ENCODE data around the gene LKAAEAR1.

LKAAEAR1 gene

DNA sequence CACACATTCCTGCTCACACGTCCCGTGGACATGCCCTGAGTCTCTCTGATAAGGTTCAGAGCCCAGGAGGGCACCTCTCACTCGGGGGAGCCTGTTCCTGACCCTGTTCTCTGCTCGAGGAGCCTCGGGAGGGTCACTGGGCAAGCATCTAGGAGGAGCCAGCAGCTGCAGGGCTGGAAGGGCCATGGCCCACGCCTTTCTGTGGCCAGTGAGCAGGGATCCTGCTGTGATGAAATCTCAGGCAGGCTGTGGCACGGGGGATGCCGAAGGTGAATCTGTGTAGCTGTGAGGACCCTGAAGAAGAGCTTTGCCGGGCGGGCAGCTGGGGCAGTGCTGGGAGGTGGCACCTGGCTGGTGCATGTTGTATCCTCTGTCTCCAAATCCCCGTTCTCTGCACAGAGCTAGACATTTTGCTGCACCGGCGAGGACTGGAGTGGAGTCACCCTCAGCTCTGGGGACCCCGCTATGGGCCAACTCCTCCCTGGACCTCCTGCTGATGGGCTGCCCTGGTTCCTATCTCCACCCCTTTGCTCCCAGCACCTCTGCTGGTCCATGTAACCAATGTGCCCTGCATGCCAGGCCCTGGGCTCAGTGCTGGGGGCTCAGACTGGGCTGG lies 30.3 kb upstream of the LKAAEAR1 start:
- no peak for ATAC-seq (ENCODE audit: insufficient read depth, low read depth)
- no peak for DNase-seq
- Histone ChIP-seq H3K4me2 (ENCODE audit: insufficient read depth, low read length) (no peak overlapping the region), H4K20me1 (ENCODE audit: insufficient read depth, low read length) (peaks cover 13% of the 10 kb centered on the region), H3K79me2 (ENCODE audit: insufficient read depth, low read length) (no peaks in the 10 kb centered on the region), H3K4me3 (ENCODE audit: low read depth in 1 of 2, low read length in 2 of 2) (no peak overlapping the region), H3K9me3 (ENCODE audit: insufficient read depth, low read length, severe bottlenecking) (no peaks in the 10 kb centered on the region), H3K4me1 (ENCODE audit: insufficient read depth, low read length) (0 out of 2 replicates have a peak, but pooled peaks cover 1% of the 10 kb centered on the region), H3K9ac (ENCODE audit: low read depth, low read length) (no peak overlapping the region), H3K36me3 (ENCODE audit: insufficient read depth, low read length) (no peaks in the 10 kb centered on the region), H2AFZ (ENCODE audit: low read depth, low read length) (no peak overlapping the region), H3K27me3 (ENCODE audit: insufficient read depth, low read length, poor library complexity) (peaks cover 4% of the 10 kb centered on the region), H3K27ac (ENCODE audit: low read length) (no peak overlapping the region)
- TF ChIP-seq, protein P1, sequence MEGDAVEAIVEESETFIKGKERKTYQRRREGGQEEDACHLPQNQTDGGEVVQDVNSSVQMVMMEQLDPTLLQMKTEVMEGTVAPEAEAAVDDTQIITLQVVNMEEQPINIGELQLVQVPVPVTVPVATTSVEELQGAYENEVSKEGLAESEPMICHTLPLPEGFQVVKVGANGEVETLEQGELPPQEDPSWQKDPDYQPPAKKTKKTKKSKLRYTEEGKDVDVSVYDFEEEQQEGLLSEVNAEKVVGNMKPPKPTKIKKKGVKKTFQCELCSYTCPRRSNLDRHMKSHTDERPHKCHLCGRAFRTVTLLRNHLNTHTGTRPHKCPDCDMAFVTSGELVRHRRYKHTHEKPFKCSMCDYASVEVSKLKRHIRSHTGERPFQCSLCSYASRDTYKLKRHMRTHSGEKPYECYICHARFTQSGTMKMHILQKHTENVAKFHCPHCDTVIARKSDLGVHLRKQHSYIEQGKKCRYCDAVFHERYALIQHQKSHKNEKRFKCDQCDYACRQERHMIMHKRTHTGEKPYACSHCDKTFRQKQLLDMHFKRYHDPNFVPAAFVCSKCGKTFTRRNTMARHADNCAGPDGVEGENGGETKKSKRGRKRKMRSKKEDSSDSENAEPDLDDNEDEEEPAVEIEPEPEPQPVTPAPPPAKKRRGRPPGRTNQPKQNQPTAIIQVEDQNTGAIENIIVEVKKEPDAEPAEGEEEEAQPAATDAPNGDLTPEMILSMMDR (IDR thresholded peaks at IDR 0.05; ENCODE audit: borderline replicate concordance, extremely low read depth, low read length, poor library complexity, severe bottlenecking): no peak
- no peak for TF ChIP-seq EZH2 (IDR thresholded peaks at IDR 0.05; ENCODE audit: borderline replicate concordance, low read depth, low read length, severe bottlenecking)

DNA sequence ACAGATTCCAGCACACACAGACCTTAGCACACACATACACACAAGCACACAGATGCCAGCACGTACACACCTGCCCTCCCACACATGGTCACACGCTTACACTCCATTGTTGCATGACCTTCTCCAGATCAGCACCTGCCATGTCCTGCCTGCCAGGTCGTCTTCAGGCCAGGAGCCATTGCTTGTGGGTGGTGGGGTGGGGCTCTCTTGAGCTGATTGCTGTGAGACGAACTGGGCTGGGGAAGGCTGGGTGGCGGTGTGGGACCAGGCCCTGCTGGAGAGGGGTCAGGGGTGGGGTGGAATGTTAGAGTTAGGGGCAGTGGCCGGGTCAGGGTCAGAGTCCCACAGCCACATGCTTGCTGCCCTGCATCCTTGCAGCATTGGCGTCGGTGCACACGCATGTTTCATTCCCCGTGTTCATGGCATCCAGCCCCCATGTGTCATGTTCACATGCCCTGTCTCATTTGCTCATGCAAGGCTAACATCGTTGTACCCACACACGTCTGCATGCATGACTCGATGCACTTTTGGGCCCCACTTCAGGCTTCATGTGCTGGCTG lies 29.7 kb upstream of the LKAAEAR1 start:
- no peak for DNase-seq
- TF ChIP-seq, protein P1 (IDR thresholded peaks at IDR 0.05; ENCODE audit: borderline replicate concordance, extremely low read depth, low read length, poor library complexity, severe bottlenecking): no peak
- TF ChIP-seq EZH2 (IDR thresholded peaks at IDR 0.05; ENCODE audit: borderline replicate concordance, low read depth, low read length, severe bottlenecking): no peak
- Histone ChIP-seq H2AFZ (ENCODE audit: low read depth, low read length) (no peak overlapping the region), H3K9me3 (ENCODE audit: insufficient read depth, low read length, severe bottlenecking) (no peaks in the 10 kb centered on the region), H3K27ac (ENCODE audit: low read length) (no peak overlapping the region), H3K9ac (ENCODE audit: low read depth, low read length) (no peak overlapping the region), H3K4me3 (ENCODE audit: low read depth in 1 of 2, low read length in 2 of 2) (no peak overlapping the region), H3K79me2 (ENCODE audit: insufficient read depth, low read length) (no peaks in the 10 kb centered on the region), H3K4me2 (ENCODE audit: insufficient read depth, low read length) (no peak overlapping the region), H3K36me3 (ENCODE audit: insufficient read depth, low read length) (no peaks in the 10 kb centered on the region), H3K4me1 (ENCODE audit: insufficient read depth, low read length) (no peaks in the 10 kb centered on the region), H3K27me3 (ENCODE audit: insufficient read depth, low read length, poor library complexity) (peaks cover 4% of the 10 kb centered on the region), H4K20me1 (ENCODE audit: insufficient read depth, low read length) (peaks cover 13% of the 10 kb centered on the region)
- no peak for ATAC-seq (ENCODE audit: insufficient read depth, low read depth)

DNA sequence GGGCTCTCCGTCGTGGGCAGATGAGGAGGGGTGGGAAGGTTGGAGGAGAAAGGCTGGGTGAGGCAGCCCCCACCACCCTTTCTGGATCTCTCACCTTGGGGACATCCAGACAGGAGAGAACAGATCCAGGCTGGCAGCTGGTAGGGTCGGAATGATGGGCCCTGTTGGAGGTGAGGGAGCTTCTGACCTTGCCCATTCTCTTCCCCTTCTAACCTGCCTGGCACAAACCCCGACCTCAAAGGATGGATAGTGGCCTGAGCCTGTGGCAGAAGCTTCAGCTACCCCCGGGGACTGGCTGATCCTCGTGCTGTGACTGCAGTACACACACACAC lies 29.2 kb upstream of the LKAAEAR1 start:
- ATAC-seq (ENCODE audit: insufficient read depth, low read depth) (no peak), DNase-seq (no peak)
- no peak overlapping the region for H3K4me2 ChIP-seq (ENCODE audit: insufficient read depth, low read length)
- peaks cover 13% of the 10 kb centered on the region for H4K20me1 ChIP-seq (ENCODE audit: insufficient read depth, low read length)
- H3K79me2 ChIP-seq (ENCODE audit: insufficient read depth, low read length): no peaks in the 10 kb centered on the region
- no peaks in the 10 kb centered on the region for H3K36me3 ChIP-seq (ENCODE audit: insufficient read depth, low read length)
- no peak overlapping the region for H3K27ac ChIP-seq (ENCODE audit: low read length)
- peaks cover 4% of the 10 kb centered on the region for H3K27me3 ChIP-seq (ENCODE audit: insufficient read depth, low read length, poor library complexity)
- no peak overlapping the region for H3K9ac ChIP-seq (ENCODE audit: low read depth, low read length)
- H2AFZ ChIP-seq (ENCODE audit: low read depth, low read length): no peak overlapping the region
- H3K4me3 ChIP-seq (ENCODE audit: low read depth in 1 of 2, low read length in 2 of 2): no peak overlapping the region
- no peaks in the 10 kb centered on the region for H3K4me1 ChIP-seq (ENCODE audit: insufficient read depth, low read length)
- TF ChIP-seq, protein P1 (IDR thresholded peaks at IDR 0.05; ENCODE audit: borderline replicate concordance, extremely low read depth, low read length, poor library complexity, severe bottlenecking): no peak
- no peak for TF ChIP-seq EZH2 (IDR thresholded peaks at IDR 0.05; ENCODE audit: borderline replicate concordance, low read depth, low read length, severe bottlenecking)
- no peaks in the 10 kb centered on the region for H3K9me3 ChIP-seq (ENCODE audit: insufficient read depth, low read length, severe bottlenecking)
